Hepatocyte (in vitro differentiated cells): ENCODE measurements around the gene NR1H3. TPM values are rescaled to one million over a fixed set of nuclear protein-coding genes. Genes with fewer than 3 reads are reported as not detected.

Source experiments
- DNase-seq: peaks from one replicate; pipeline ENCODE4 v3.0.0-alpha.2; 2016; ENCODE audit warnings: low spot score
- H2AFZ ChIP-seq: fragments of 200-600 bp; sonication (generic); 2 replicates; pipeline ENCODE4 v1.6.0; 2016; ENCODE audit warnings: antibody characterized with exemption, mild to moderate bottlenecking
- H3K27ac ChIP-seq: fragments of 200-600 bp; sonication (generic); 2 replicates; pipeline ENCODE4 v1.5.1; 2016; ENCODE audit warnings: mild to moderate bottlenecking
- H3K27me3 ChIP-seq: fragments of 200-600 bp; sonication (generic); 2 replicates; pipeline ENCODE4 v1.6.1; 2016
- H3K36me3 ChIP-seq: fragments of 200-600 bp; sonication (generic); replicated peaks from 2 replicates; pipeline ENCODE4 v1.5.1; 2016; ENCODE audit warnings: low read depth; ENCODE audit not compliant: insufficient read depth
- H3K4me1 ChIP-seq: fragments of 200-600 bp; sonication (generic); 2 replicates; pipeline ENCODE4 v1.5.1; 2016; ENCODE audit warnings: mild to moderate bottlenecking, moderate library complexity; ENCODE audit not compliant: insufficient read depth
- H3K4me2 ChIP-seq: fragments of 200-600 bp; sonication (generic); 2 replicates; pipeline ENCODE4 v1.6.0; 2016
- H3K4me3 ChIP-seq: fragments of 200-600 bp; sonication (generic); 2 replicates; pipeline ENCODE4 v1.5.1; 2016; ENCODE audit warnings: mild to moderate bottlenecking
- H3K79me2 ChIP-seq: fragments of 200-600 bp; sonication (generic); 2 replicates; pipeline ENCODE4 v1.6.0; 2017; ENCODE audit warnings: mild to moderate bottlenecking
- H3K9me2 ChIP-seq: fragments of 200-600 bp; sonication (generic); replicated peaks from 2 replicates; pipeline ENCODE4 v1.6.0; 2017; ENCODE audit warnings: mild to moderate bottlenecking; ENCODE audit not compliant: insufficient read depth
- H3K9me3 ChIP-seq: fragments of 200-600 bp; sonication (generic); 2 replicates; pipeline ENCODE4 v1.5.1; 2016; ENCODE audit warnings: low read depth, mild to moderate bottlenecking
- H4K20me1 ChIP-seq: fragments of 200-600 bp; sonication (generic); 2 replicates; pipeline ENCODE4 v1.6.0; 2016; ENCODE audit warnings: mild to moderate bottlenecking; ENCODE audit not compliant: insufficient read depth, poor library complexity, severe bottlenecking
- CTCF ChIP-seq: fragments of 200-600 bp; sonication (generic); IDR thresholded peaks from 2 replicates; pipeline ENCODE4 v1.5.1; 2016; ENCODE audit warnings: antibody characterized with exemption, mild to moderate bottlenecking; ENCODE audit not compliant: poor library complexity
- EZH2 ChIP-seq: fragments of 200-600 bp; sonication (generic); IDR thresholded peaks from 2 replicates; pipeline ENCODE4 v1.6.1; 2016; ENCODE audit warnings: antibody characterized with exemption, mild to moderate bottlenecking, borderline replicate concordance
- EZH2phosphoT487 ChIP-seq: fragments of 200-600 bp; sonication (generic); IDR thresholded peaks from one replicate; pipeline ENCODE4 v1.6.1; 2018; ENCODE audit warnings: antibody characterized with exemption, mild to moderate bottlenecking, low read depth, moderate library complexity; ENCODE audit not compliant: unreplicated experiment, severe bottlenecking
- WGBS: methylation state at CpG from one replicate; pipeline ENCODE4 v1.1.6; 2016; ENCODE audit warnings: low lambda C conversion rate; ENCODE audit errors: missing lambda C conversion rate; 5-methylcytosine and 5-hydroxymethylcytosine counted together
- polyA plus RNA-seq: library from polyadenylated mRNA; unstranded; fragments of >200 nt; fragmentation: Nextera tagmentation; extraction: Ambion mirVana; gene quantifications from 2 replicates; pipeline ENCODE4 v1.2.1, GENCODE V29; 2016
- total RNA-seq: library from RNA; depleted of rRNA; stranded (reverse); fragments of >200 nt; gene quantifications from 2 replicates; pipeline ENCODE4 v1.2.3, GENCODE V29; 2014

NR1H3 gene
- total and polyA plus RNA-seq, 2 experiments from 2014 or later = 43.1 to 49.5 TPM

- Histone ChIP-seq H3K4me1 (peaks cover 5% of the 10 kb centered on the region), H3K27ac (peak overlapping the region; percentile 86), H3K79me2 (peaks cover 15% of the 10 kb centered on the region), H3K4me3 (peak overlapping the region; percentile 84), H3K9me3 (no peaks in the 10 kb centered on the region), H3K9me2 (no peaks in the 10 kb centered on the region), H4K20me1 (no peaks in the 10 kb centered on the region), H3K27me3 (no peaks in the 10 kb centered on the region), H2AFZ (peak overlapping the region; percentile 83), H3K36me3 (no peaks in the 10 kb centered on the region), H3K4me2 (peak overlapping the region; percentile 82)
- TF ChIP-seq EZH2 (no peak), EZH2phosphoT487 (no peak), CTCF (no peak)
- 45% methylated on average over 7 of the region's 7 CpGs for WGBS
- DNase-seq = no peak
These were observed 9.5 kb upstream of the NR1H3 start for GRCh38 chr11:47248304-47248663.

GRCh38 chr11:47248664-47249377 lies 9.0 kb upstream of the NR1H3 start, which contains the start of gene ACP2:
TSS of gene ACP2 (minus strand) at chr11:47248814. CDS start at chr11:47248789, 25 bp downstream.
- peak within 1 kb of the TSS; percentile 85 for H3K4me2 ChIP-seq
- H3K27ac ChIP-seq = peak within 1 kb of the TSS; percentile 86
- H3K4me3 ChIP-seq = peak within 1 kb of the TSS; percentile 84
- H3K9me2 ChIP-seq = no peaks in the 10 kb centered on the region
- peaks cover under 1% of the 10 kb centered on the region for H3K4me1 ChIP-seq
- no peaks in the 10 kb centered on the region for H3K9me3 ChIP-seq
- H3K27me3 ChIP-seq = no peaks in the 10 kb centered on the region
- no peak for TF ChIP-seq EZH2phosphoT487
- TF ChIP-seq EZH2 = no peak
- peak; percentile 14 for TF ChIP-seq CTCF
- peaks cover 15% of the 10 kb centered on the region for H3K79me2 ChIP-seq
- H4K20me1 ChIP-seq = no peaks in the 10 kb centered on the region
- WGBS = 44% methylated on average over 45 of the region's 45 CpGs
- H3K36me3 ChIP-seq = no peaks in the 10 kb centered on the region
- peak; percentile 84 for DNase-seq
- H2AFZ ChIP-seq = peak within 1 kb of the TSS; percentile 83

GRCh38 chr11:47249378-47249715 lies 8.4 kb upstream of the NR1H3 start:
- Histone ChIP-seq H3K27ac (peak overlapping the region; percentile 86), H3K4me2 (peak overlapping the region; percentile 85), H3K4me1 (peaks cover 6% of the 10 kb centered on the region), H3K79me2 (peaks cover 15% of the 10 kb centered on the region), H3K9me3 (no peaks in the 10 kb centered on the region), H3K9me2 (no peaks in the 10 kb centered on the region), H2AFZ (peak overlapping the region; percentile 83), H3K36me3 (no peaks in the 10 kb centered on the region), H3K27me3 (no peaks in the 10 kb centered on the region), H4K20me1 (no peaks in the 10 kb centered on the region), H3K4me3 (peak overlapping the region; percentile 84)
- 85% methylated on average over 3 of the region's 3 CpGs for WGBS
- TF ChIP-seq EZH2 = no peak
- TF ChIP-seq CTCF = no peak
- no peak for TF ChIP-seq EZH2phosphoT487
- DNase-seq = no peak
